Lower leg skin (tissue), 3 donors: ENCODE measurements around the gene IQCK.

Experiments used
- CTCF ChIP-seq, 3 donors: fragments of 450-650 bp; IDR thresholded peaks; one replicate each; pipeline ENCODE4 v1.5.1; 2016; ENCODE audit warnings: antibody characterized with exemption in 3 of 3, mild to moderate bottlenecking in 3 of 3, moderate library complexity in 2 of 3
- POLR2A ChIP-seq, 2 donors: fragments of 450-650 bp; IDR thresholded peaks; one replicate each; pipeline ENCODE4 v1.6.1; 2016 to 2017; ENCODE audit warnings: antibody characterized with exemption in 2 of 2, mild to moderate bottlenecking in 1 of 2, moderate library complexity in 1 of 2

- TF ChIP-seq POLR2A (IDR thresholded peaks at IDR 0.05) (no peak), CTCF (IDR thresholded peaks at IDR 0.05) (no peak)
These were observed 115.5 kb downstream of the IQCK start for GRCh38 chr16:19833581-19833980.
